MM.1S (cell line): ENCODE data around the gene CBLB.

Source experiments
- DNase-seq: peaks from one replicate; pipeline ENCODE4 v3.0.0-alpha.2; 2015
- H2AFZ ChIP-seq: fragments of 300-600 bp; sonication (generic); 2 replicates; pipeline ENCODE4 v1.6.0; 2016; ENCODE audit warnings: antibody characterized with exemption, low read length
- H3F3A ChIP-seq: fragments of 300-600 bp; sonication (generic); 2 replicates; pipeline ENCODE4 v1.6.1; 2016; ENCODE audit warnings: mild to moderate bottlenecking, antibody characterized with exemption, low read length, moderate library complexity, mixed read lengths; ENCODE audit not compliant: insufficient read depth
- H3K27ac ChIP-seq: fragments of 300-600 bp; sonication (generic); 2 replicates; pipeline ENCODE4 v1.5.1; 2016; ENCODE audit warnings: mild to moderate bottlenecking, low read length
- H3K27me3 ChIP-seq: fragments of 300-600 bp; sonication (generic); replicated peaks from 2 replicates; pipeline ENCODE4 v1.6.0; 2016; ENCODE audit warnings: low read length; ENCODE audit not compliant: insufficient read depth
- H3K36me3 ChIP-seq: fragments of 300-600 bp; sonication (generic); replicated peaks from 2 replicates; pipeline ENCODE4 v1.6.1; 2016; ENCODE audit warnings: mild to moderate bottlenecking, low read length, mixed read lengths; ENCODE audit not compliant: insufficient read depth
- H3K4me1 ChIP-seq: fragments of 300-600 bp; sonication (generic); 2 replicates; pipeline ENCODE4 v1.6.1; 2016; ENCODE audit warnings: low read length, mixed read lengths
- H3K4me2 ChIP-seq: fragments of 300-600 bp; sonication (generic); 2 replicates; pipeline ENCODE4 v1.6.0; 2016; ENCODE audit warnings: low read depth, low read length
- H3K4me3 ChIP-seq: fragments of 300-600 bp; sonication (generic); 2 replicates; pipeline ENCODE4 v1.5.1; 2016; ENCODE audit warnings: low read length, mixed read lengths
- H3K79me2 ChIP-seq: fragments of 300-600 bp; sonication (generic); 2 replicates; pipeline ENCODE4 v1.6.1; 2016; ENCODE audit warnings: mixed run types, low read length, mixed read lengths
- H3K9ac ChIP-seq: fragments of 300-600 bp; sonication (generic); 2 replicates; pipeline ENCODE4 v1.6.1; 2016; ENCODE audit warnings: low read length, mixed read lengths
- H3K9me2 ChIP-seq: fragments of 300-600 bp; sonication (generic); replicated peaks from 2 replicates; pipeline ENCODE4 v1.6.1; 2016; ENCODE audit warnings: mild to moderate bottlenecking, low read length, mixed read lengths; ENCODE audit not compliant: insufficient read depth
- H3K9me3 ChIP-seq: fragments of 300-600 bp; sonication (generic); replicated peaks from 2 replicates; pipeline ENCODE4 v1.6.1; 2016; ENCODE audit warnings: mild to moderate bottlenecking, low read length, mixed read lengths; ENCODE audit not compliant: insufficient read depth
- H4K20me1 ChIP-seq: fragments of 300-600 bp; sonication (generic); 2 replicates; pipeline ENCODE4 v1.6.1; 2016; ENCODE audit warnings: mild to moderate bottlenecking, low read length, moderate library complexity, mixed read lengths; ENCODE audit not compliant: insufficient read depth
- CTCF ChIP-seq: fragments of 300-600 bp; sonication (generic); IDR thresholded peaks from 2 replicates; pipeline ENCODE4 v1.5.1; 2016; ENCODE audit warnings: antibody characterized with exemption, low read length, mixed read lengths
- EZH2 ChIP-seq: fragments of 300-600 bp; sonication (generic); optimal IDR thresholded peaks from 2 replicates; pipeline ENCODE3; 2017; ENCODE audit warnings: low read depth, mild to moderate bottlenecking, antibody characterized with exemption, low read length, mixed read lengths
- EZH2phosphoT487 ChIP-seq: fragments of 300-600 bp; sonication (generic); IDR thresholded peaks from 2 replicates; pipeline ENCODE4 v1.6.1; 2018; ENCODE audit warnings: antibody characterized with exemption, low read length

CBLB gene

GRCh38 chr3:105905328-105905727 is 36.5 kb upstream of the CBLB start:
- Histone ChIP-seq H3K27me3 (0 out of 2 replicates have a peak, but pooled peaks cover 3% of the 10 kb centered on the region), H3K4me2 (no peak overlapping the region)

GRCh38 chr3:105904678-105905284 is 36.0 kb upstream of the CBLB start:
- no peak overlapping the region for H3K4me3 ChIP-seq
- TF ChIP-seq CTCF = no peak
- no peak for TF ChIP-seq EZH2
- TF ChIP-seq EZH2phosphoT487 = no peak
- no peak for DNase-seq
- no peak overlapping the region for H2AFZ ChIP-seq
- peaks cover 10% of the 10 kb centered on the region for H3K4me1 ChIP-seq
- H3K9ac ChIP-seq = no peak overlapping the region
- H3K27me3 ChIP-seq = 0 out of 2 replicates have a peak, but pooled peaks cover 3% of the 10 kb centered on the region
- no peaks in the 10 kb centered on the region for H3K79me2 ChIP-seq
- H3K36me3 ChIP-seq = no peaks in the 10 kb centered on the region
- H4K20me1 ChIP-seq = no peaks in the 10 kb centered on the region; the same call in 1 of the 2 replicates
- peaks cover 8% of the 10 kb centered on the region for H3F3A ChIP-seq
- no peak overlapping the region for H3K4me2 ChIP-seq
- no peak overlapping the region for H3K27ac ChIP-seq
- H3K9me3 ChIP-seq = no peaks in the 10 kb centered on the region
- no peaks in the 10 kb centered on the region for H3K9me2 ChIP-seq

More at GRCh38 chr3:105905328-105905727, 36.5 kb upstream of the CBLB start:
- no peaks in the 10 kb centered on the region for H3K36me3 ChIP-seq
- TF ChIP-seq EZH2 (no peak), EZH2phosphoT487 (no peak), CTCF (no peak)
- H3K4me1 ChIP-seq = peaks cover 10% of the 10 kb centered on the region
- H3K27ac ChIP-seq = no peak overlapping the region
- peaks cover 8% of the 10 kb centered on the region for H3F3A ChIP-seq
- no peaks in the 10 kb centered on the region; the same call in 1 of the 2 replicates for H4K20me1 ChIP-seq
- no peaks in the 10 kb centered on the region for H3K79me2 ChIP-seq
- H2AFZ ChIP-seq = no peak overlapping the region
- no peak overlapping the region for H3K4me3 ChIP-seq
- H3K9me2 ChIP-seq = no peaks in the 10 kb centered on the region
- no peaks in the 10 kb centered on the region for H3K9me3 ChIP-seq
- no peak for DNase-seq
- no peak overlapping the region for H3K9ac ChIP-seq

GRCh38 chr3:105904251-105904650 is 35.4 kb upstream of the CBLB start:
- H3K9me2 ChIP-seq = no peaks in the 10 kb centered on the region
- TF ChIP-seq EZH2 = no peak
- TF ChIP-seq EZH2phosphoT487 = no peak
- no peak for TF ChIP-seq CTCF
- H3F3A ChIP-seq = peaks cover 8% of the 10 kb centered on the region
- peaks cover 10% of the 10 kb centered on the region for H3K4me1 ChIP-seq
- no peak overlapping the region for H3K4me2 ChIP-seq
- no peaks in the 10 kb centered on the region for H3K36me3 ChIP-seq
- no peak overlapping the region for H2AFZ ChIP-seq
- H3K79me2 ChIP-seq = no peaks in the 10 kb centered on the region
- H3K4me3 ChIP-seq = no peak overlapping the region
- 0 out of 2 replicates have a peak, but pooled peaks cover 3% of the 10 kb centered on the region for H3K27me3 ChIP-seq
- H3K9me3 ChIP-seq = no peaks in the 10 kb centered on the region
- no peak overlapping the region for H3K27ac ChIP-seq
- DNase-seq = no peak
- no peaks in the 10 kb centered on the region; the same call in 1 of the 2 replicates for H4K20me1 ChIP-seq
- H3K9ac ChIP-seq = no peak overlapping the region
